ENCODE results near the gene NRF1. TPM values are rescaled to one million over a fixed set of nuclear protein-coding genes. Genes with fewer than 3 reads are reported as not detected.
A peak's percentile ranks its signal among the peaks of the same experiment; 100 is the strongest.

Gene NRF1
- total RNA-seq, 1 experiment from 2014 or later: 25.9 TPM

- TF ChIP-seq JUND (IDR thresholded peaks at IDR 0.05) (no peak), YY1 (IDR thresholded peaks at IDR 0.05; ENCODE audit: extremely low read depth, insufficient replicate concordance, low read depth, low read length) (no peak), ZNF274 (IDR thresholded peaks at IDR 0.05; ENCODE audit: low read depth, low read length) (no peak), POLR2AphosphoS5 (IDR thresholded peaks at IDR 0.05; ENCODE audit: low read depth, low read length) (no peak), ELF1 (IDR thresholded peaks at IDR 0.05; ENCODE audit: borderline replicate concordance, low read depth) (no peak), EZH2 (IDR thresholded peaks at IDR 0.05) (no peak), RAD21 (IDR thresholded peaks at IDR 0.05; ENCODE audit: low read depth) (no peak)
Measured at GRCh38 chr7:129609666-129610065, 1.9 kb upstream of the NRF1 start (continued).

- BruUV-seq (replicated peaks): TSS peak; percentile 61
- Histone ChIP-seq H3K9ac (ENCODE audit: low read length) (peak overlapping the region; percentile 93), H3K9me3 (ENCODE audit: control insufficient read depth in 1 of 2, insufficient read depth in 1 of 2, low read depth in 1 of 2, low read length in 2 of 2) (no peaks in the 10 kb centered on the region), H3K36me3 (ENCODE audit: control insufficient read depth in 1 of 2, insufficient read depth in 2 of 2, low read length in 2 of 2) (peaks cover 0 to 19% of the 10 kb centered on the region in 2 experiments; a peak in 1 of 4 replicates), H3K4me2 (ENCODE audit: low read length) (peak overlapping the region; percentile 77), H3K4me1 (ENCODE audit: control insufficient read depth in 1 of 2, insufficient read depth in 2 of 2, low read length in 2 of 2) (peaks cover 6 to 24% of the 10 kb centered on the region in 2 experiments; a peak in 3 of 4 replicates), H3K9me2 (ENCODE audit: insufficient read depth) (no peaks in the 10 kb centered on the region), H3K27ac (ENCODE audit: low read depth, low read length) (peak overlapping the region; percentile 88), H3K4me3 (replicated peaks in 1 of 2; ENCODE audit: low read depth in 1 of 2, low read length in 2 of 2) (peak overlapping the region; percentile 87 to 96), H2AFZ (ENCODE audit: low read depth, low read length, poor library complexity, severe bottlenecking) (no peak overlapping the region), H4K20me1 (ENCODE audit: insufficient read depth) (peaks cover 5% of the 10 kb centered on the region; the same call in 1 of the 2 replicates), H3K79me2 (ENCODE audit: insufficient read depth, low read length) (peaks cover 71% of the 10 kb centered on the region), H3K27me3 (ENCODE audit: insufficient read depth, low read length) (no peaks in the 10 kb centered on the region)
- DNase-seq (ENCODE audit: low read depth, low spot score) (no peak), ATAC-seq (no peak)
- TF ChIP-seq EZH2 (IDR thresholded peaks at IDR 0.05): no peak
- TF ChIP-seq SP1 (IDR thresholded peaks at IDR 0.05; ENCODE audit: low read depth): no peak
- TF ChIP-seq TCF7L2 (IDR thresholded peaks at IDR 0.05; ENCODE audit: borderline replicate concordance, extremely low read depth, insufficient read depth, insufficient read length): no peak
- no peak for TF ChIP-seq REST (IDR thresholded peaks at IDR 0.05; ENCODE audit: low read depth)
- no peak for TF ChIP-seq POLR2A (IDR thresholded peaks at IDR 0.05; ENCODE audit: borderline replicate concordance, extremely low read depth, insufficient read depth, insufficient read length)
- TF ChIP-seq CBX3 (IDR thresholded peaks at IDR 0.05; ENCODE audit: low read depth): no peak
- TF ChIP-seq POLR2AphosphoS5 (IDR thresholded peaks at IDR 0.05; ENCODE audit: low read depth, low read length): no peak
- no peak for TF ChIP-seq ELF1 (IDR thresholded peaks at IDR 0.05; ENCODE audit: borderline replicate concordance, low read depth)
- RAD21 ChIA-PET (ENCODE audit: low non-redundant PET in 1 of 2, low total read pairs in 2 of 2, uncharacterized antibody in 2 of 2, unreplicated experiment in 2 of 2): no interaction called here
- intact Hi-C loops (cut with micrococcal nuclease): loop anchor here (5.0 kb wide), 2 partner anchors 217 to 337 kb away; no protein-coding TSS in a partner anchor
- POLR2A ChIA-PET: interaction anchor here (0.7 kb wide), 1 partner anchor 9 kb away, joined by 3 read pairs; no protein-coding TSS in a partner anchor
- CTCF ChIA-PET: no interaction called here
Measured at GRCh38 chr7:129610709-129611245, 743 bp upstream of the NRF1 start.
